Panc1 (cell line): ENCODE results near the gene NKD1. TPM values are rescaled to one million over a fixed set of nuclear protein-coding genes. Genes with fewer than 3 reads are reported as not detected.

Experiments used
- ATAC-seq: fragments of 200-7000 bp; cut with Tn5 transposase; 2 replicates; pipeline ENCODE4 v1.9.1; 2020; ENCODE audit warnings: mild to moderate bottlenecking, moderate library complexity
- BruUV-seq: library from RNA; stranded (reverse); fragments of 400-500 nt; replicated peaks from 2 replicates; lab custom pipeline; 2021; lab: Mats Ljungman, UMichigan
- CTCF ChIA-PET: fragments of 300-600 bp; sonication (Branson Sonifier 250); formaldehyde crosslinking; loops from one replicate; lab custom pipeline; 2022; ENCODE audit warnings: antibody characterized with exemption; lab: Charles Lee
- POLR2A ChIA-PET: fragments of 300-600 bp; sonication (Branson Sonifier 250); formaldehyde crosslinking; loops from one replicate; lab custom pipeline; 2022; ENCODE audit warnings: antibody characterized with exemption; lab: Charles Lee
- DNase-seq: peaks from one replicate; pipeline ENCODE4 v3.0.0-alpha.2; 2010; ENCODE audit warnings: low read depth, low spot score
- H3K27ac ChIP-seq: 2 replicates; pipeline ENCODE4 v1.5.1; 2011; ENCODE audit warnings: mild to moderate bottlenecking, low read length, inconsistent platforms
- H3K27me3 ChIP-seq: fragments of 200-500 bp; sonication (Bioruptor generic); 2 replicates; pipeline ENCODE4 v1.6.0; 2014; ENCODE audit warnings: low read length, inconsistent platforms; ENCODE audit not compliant: control insufficient read depth, insufficient read depth
- H3K36me3 ChIP-seq: fragments of 200-500 bp; sonication (Bioruptor generic); 2 replicates; pipeline ENCODE4 v1.5.1; 2014; ENCODE audit warnings: inconsistent platforms, mild to moderate bottlenecking, low read length, moderate library complexity; ENCODE audit not compliant: control insufficient read depth, insufficient read depth
- H3K4me1 ChIP-seq: 2 replicates; pipeline ENCODE4 v1.5.1; 2011; ENCODE audit warnings: inconsistent platforms, mild to moderate bottlenecking, low read length, moderate library complexity; ENCODE audit not compliant: control insufficient read depth, insufficient read depth
- H3K4me3 ChIP-seq, 2 experiments: 2 replicates each; pipeline ENCODE4 v1.5.1; 2011 to 2012; ENCODE audit warnings: low read depth in 2 of 2, low read length in 2 of 2, mild to moderate bottlenecking in 2 of 2, inconsistent platforms in 1 of 2, moderate library complexity in 1 of 2
- H3K9me3 ChIP-seq: fragments of 200-500 bp; sonication (Bioruptor generic); 2 replicates; pipeline ENCODE4 v1.5.1; 2014; ENCODE audit warnings: low read depth, mild to moderate bottlenecking, inconsistent platforms, low read length, moderate library complexity; ENCODE audit not compliant: control insufficient read depth, insufficient read depth
- CTCF ChIP-seq: fragments of 450-650 bp; IDR thresholded peaks from 2 replicates; pipeline ENCODE4 v1.5.1; 2017; ENCODE audit warnings: mild to moderate bottlenecking
- POLR2AphosphoS5 ChIP-seq: IDR thresholded peaks from 2 replicates; pipeline ENCODE4 v1.6.1; 2012; ENCODE audit warnings: mild to moderate bottlenecking, low read depth, low read length, moderate library complexity
- SIN3A ChIP-seq: IDR thresholded peaks from 2 replicates; pipeline ENCODE4 v1.6.1; 2012; ENCODE audit warnings: low read depth, mild to moderate bottlenecking, low read length, moderate library complexity, borderline replicate concordance; ENCODE audit not compliant: insufficient read depth
- TCF7L2 ChIP-seq: IDR thresholded peaks from 2 replicates; pipeline ENCODE4 v1.6.1; 2011; ENCODE audit warnings: mild to moderate bottlenecking, low read depth, low read length, inconsistent platforms
- in situ Hi-C: cut with HindIII; loops from 2 replicates; pipeline ENCODE4 v1.10.0; 2016; ENCODE audit warnings: low sequenced_read_pairs, low pct_unique_long_range_greater_than_20kb
- intact Hi-C: fragments of 100-400 bp; cut with micrococcal nuclease; formaldehyde crosslinking; loops from one replicate; pipeline ENCODE4 v1.10.0; 2022; ENCODE audit not compliant: unreplicated experiment
- total RNA-seq: library from RNA; stranded (reverse); gene quantifications from one replicate; pipeline ENCODE4 v1.2.1, GENCODE V29; 2021; ENCODE audit not compliant: unreplicated experiment
- TF ChIP-seq, protein P1 (sequence below), 2 experiments: IDR thresholded peaks; 2 replicates each; pipeline ENCODE4 v1.6.1; 2011 to 2012; ENCODE audit warnings: low read depth in 2 of 2, control low read depth in 1 of 2, low read length in 1 of 2, mild to moderate bottlenecking in 1 of 2, moderate library complexity in 1 of 2; ENCODE audit not compliant: insufficient read depth in 1 of 2

Gene NKD1
- total RNA-seq, 1 experiment from 2014 or later, result 0.18 TPM

- Histone ChIP-seq H3K36me3 (no peaks in the 10 kb centered on the region), H3K4me1 (no peaks in the 10 kb centered on the region), H3K4me3 (no peak overlapping the region), H3K27ac (no peak overlapping the region), H3K27me3 (peaks cover 2% of the 10 kb centered on the region), H3K9me3 (no peaks in the 10 kb centered on the region)
- POLR2A ChIA-PET, result no interaction called here
- DNase-seq (no peak), ATAC-seq (no peak)
- CTCF ChIA-PET, result no interaction called here
- in situ Hi-C loops (no loop called here), intact Hi-C loops (no loop called here)
- TF ChIP-seq SIN3A (no peak), TCF7L2 (no peak), CTCF (no peak), POLR2AphosphoS5 (no peak)
- TF ChIP-seq, protein P1, sequence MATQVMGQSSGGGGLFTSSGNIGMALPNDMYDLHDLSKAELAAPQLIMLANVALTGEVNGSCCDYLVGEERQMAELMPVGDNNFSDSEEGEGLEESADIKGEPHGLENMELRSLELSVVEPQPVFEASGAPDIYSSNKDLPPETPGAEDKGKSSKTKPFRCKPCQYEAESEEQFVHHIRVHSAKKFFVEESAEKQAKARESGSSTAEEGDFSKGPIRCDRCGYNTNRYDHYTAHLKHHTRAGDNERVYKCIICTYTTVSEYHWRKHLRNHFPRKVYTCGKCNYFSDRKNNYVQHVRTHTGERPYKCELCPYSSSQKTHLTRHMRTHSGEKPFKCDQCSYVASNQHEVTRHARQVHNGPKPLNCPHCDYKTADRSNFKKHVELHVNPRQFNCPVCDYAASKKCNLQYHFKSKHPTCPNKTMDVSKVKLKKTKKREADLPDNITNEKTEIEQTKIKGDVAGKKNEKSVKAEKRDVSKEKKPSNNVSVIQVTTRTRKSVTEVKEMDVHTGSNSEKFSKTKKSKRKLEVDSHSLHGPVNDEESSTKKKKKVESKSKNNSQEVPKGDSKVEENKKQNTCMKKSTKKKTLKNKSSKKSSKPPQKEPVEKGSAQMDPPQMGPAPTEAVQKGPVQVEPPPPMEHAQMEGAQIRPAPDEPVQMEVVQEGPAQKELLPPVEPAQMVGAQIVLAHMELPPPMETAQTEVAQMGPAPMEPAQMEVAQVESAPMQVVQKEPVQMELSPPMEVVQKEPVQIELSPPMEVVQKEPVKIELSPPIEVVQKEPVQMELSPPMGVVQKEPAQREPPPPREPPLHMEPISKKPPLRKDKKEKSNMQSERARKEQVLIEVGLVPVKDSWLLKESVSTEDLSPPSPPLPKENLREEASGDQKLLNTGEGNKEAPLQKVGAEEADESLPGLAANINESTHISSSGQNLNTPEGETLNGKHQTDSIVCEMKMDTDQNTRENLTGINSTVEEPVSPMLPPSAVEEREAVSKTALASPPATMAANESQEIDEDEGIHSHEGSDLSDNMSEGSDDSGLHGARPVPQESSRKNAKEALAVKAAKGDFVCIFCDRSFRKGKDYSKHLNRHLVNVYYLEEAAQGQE (IDR thresholded peaks at IDR 0.05; ENCODE audit: insufficient read depth in 1 of 2, low read depth in 2 of 2, low read length in 1 of 2), result no peak
- BruUV-seq, result no TSS peak
Measured at GRCh38 chr16:50645563-50646220, 97.5 kb downstream of the NKD1 start.

- no TSS peak for BruUV-seq
- in situ Hi-C loops, result no loop called here
Measured at GRCh38 chr16:50646345-50646744, 98.1 kb downstream of the NKD1 start.

More at GRCh38 chr16:50646345-50646744, 98.1 kb downstream of the NKD1 start:
- Histone ChIP-seq H3K4me3 (no peak overlapping the region), H3K9me3 (no peaks in the 10 kb centered on the region), H3K27me3 (peaks cover 2% of the 10 kb centered on the region), H3K4me1 (no peaks in the 10 kb centered on the region), H3K27ac (no peak overlapping the region), H3K36me3 (no peaks in the 10 kb centered on the region)
- DNase-seq (no peak), ATAC-seq (no peak)
- ChIA-PET CTCF (no interaction called here), POLR2A (no interaction called here)
- TF ChIP-seq, protein P1 (IDR thresholded peaks at IDR 0.05; ENCODE audit: insufficient read depth in 1 of 2, low read depth in 2 of 2, low read length in 1 of 2), result no peak
- TF ChIP-seq POLR2AphosphoS5, result no peak
- TF ChIP-seq CTCF, result no peak
- no peak for TF ChIP-seq TCF7L2
- no peak for TF ChIP-seq SIN3A
- intact Hi-C loops, result no loop called here
